ENCODE data around the gene SCAMP3. TPM values are rescaled to one million over a fixed set of nuclear protein-coding genes. Genes with fewer than 3 reads are reported as not detected.
A peak's percentile ranks its signal among the peaks of the same experiment; 100 is the strongest.

Gene SCAMP3
- total and polyA plus RNA-seq, 3 donors from 2014 or later = 63.0 to 80.6 (median 70.9) TPM

GRCh38 chr1:155206891-155207805, 55.0 kb downstream of the SCAMP3 start:
- peak; percentile 86 for DNase-seq
- TF ChIP-seq CTCF (IDR thresholded peaks at IDR 0.05) (peak; percentile 78 to 86 (median 81)), POLR2A (IDR thresholded peaks at IDR 0.05) (no peak)
- peaks cover 22% of the 10 kb centered on the region for H3K4me1 ChIP-seq
- H3K4me3 ChIP-seq = peak overlapping the region in 1 of 2 donors; percentile 80
- peak overlapping the region; percentile 45 to 99 for H3K27ac ChIP-seq
- intact Hi-C loops (cut with DNase I; ENCODE audit: low total_unique reads) = no loop called here
- H3K9me3 ChIP-seq = no peaks in the 10 kb centered on the region
- H3K27me3 ChIP-seq = no peaks in the 10 kb centered on the region
- no peaks in the 10 kb centered on the region for H3K36me3 ChIP-seq (ENCODE audit: low read depth, missing control alignments)
- 13 to 25% methylated on average over 11 to 13 of the region's 13 CpGs for WGBS, 2 donors

Other genes with a start within 250 kb of the SCAMP3 start
- 10 to 100 TPM in 1 of 2 donors, 1 to 10 TPM in 1; 9.9 to 14.4 TPM for gene DCST2, start 228.6 kb downstream of the SCAMP3 start, total RNA-seq
- 20.4 TPM for gene DCST2, start 228.6 kb downstream of the SCAMP3 start, polyA plus RNA-seq (ENCODE audit: insufficient read depth, low read depth, low replicate concordance)
- 1 to 10 TPM; 4.5 to 9.4 TPM for gene DCST1, start 228.5 kb downstream of the SCAMP3 start, total RNA-seq
- 15.2 TPM for gene DCST1, start 228.5 kb downstream of the SCAMP3 start, polyA plus RNA-seq (ENCODE audit: insufficient read depth, low read depth, low replicate concordance)
- gene ADAM15, start 211.0 kb downstream of the SCAMP3 start, total RNA-seq = 10 to 100 TPM; 30.7 to 34.5 TPM
- 42.6 TPM for gene ADAM15, start 211.0 kb downstream of the SCAMP3 start, polyA plus RNA-seq (ENCODE audit: insufficient read depth, low read depth, low replicate concordance)
- gene EFNA4, start 198.6 kb downstream of the SCAMP3 start, total RNA-seq = 1 to 10 TPM; 5.3 to 6.9 TPM
- 6.0 TPM for gene EFNA4, start 198.6 kb downstream of the SCAMP3 start, polyA plus RNA-seq (ENCODE audit: insufficient read depth, low read depth, low replicate concordance)
- gene EFNA3, start 183.5 kb downstream of the SCAMP3 start, total RNA-seq = 1 to 10 TPM; 7.5 to 7.7 TPM
- 9.9 TPM for gene EFNA3, start 183.5 kb downstream of the SCAMP3 start, polyA plus RNA-seq (ENCODE audit: insufficient read depth, low read depth, low replicate concordance)
- 10 to 100 TPM; 13.1 to 14.5 TPM for gene EFNA1, start 134.5 kb downstream of the SCAMP3 start, total RNA-seq
- 13.0 TPM for gene EFNA1, start 134.5 kb downstream of the SCAMP3 start, polyA plus RNA-seq (ENCODE audit: insufficient read depth, low read depth, low replicate concordance)
- gene SLC50A1, start 126.5 kb downstream of the SCAMP3 start, total RNA-seq = 10 to 100 TPM; 25.2 to 30.0 TPM
- 33.7 TPM for gene SLC50A1, start 126.5 kb downstream of the SCAMP3 start, polyA plus RNA-seq (ENCODE audit: insufficient read depth, low read depth, low replicate concordance)
- 100 to 1,000 TPM in 1 of 2 donors, 10 to 100 TPM in 1; 69.9 to 104 TPM for gene DPM3, start 121.8 kb downstream of the SCAMP3 start, total RNA-seq
- 77.7 TPM for gene DPM3, start 121.8 kb downstream of the SCAMP3 start, polyA plus RNA-seq (ENCODE audit: insufficient read depth, low read depth, low replicate concordance)
- gene KRTCAP2, start 89.1 kb downstream of the SCAMP3 start, total RNA-seq = 100 to 1,000 TPM; 242 to 255 TPM
- gene KRTCAP2, start 89.1 kb downstream of the SCAMP3 start, polyA plus RNA-seq (ENCODE audit: insufficient read depth, low read depth, low replicate concordance) = 397 TPM
- 1 to 10 TPM; 3.7 to 3.9 TPM for gene TRIM46, start 88.5 kb downstream of the SCAMP3 start, total RNA-seq
- gene TRIM46, start 88.5 kb downstream of the SCAMP3 start, polyA plus RNA-seq (ENCODE audit: insufficient read depth, low read depth, low replicate concordance) = 4.0 TPM
- 10 to 100 TPM; 37.1 to 68.1 TPM for gene THBS3, start 54.5 kb downstream of the SCAMP3 start, total RNA-seq
- gene THBS3, start 54.5 kb downstream of the SCAMP3 start, polyA plus RNA-seq (ENCODE audit: insufficient read depth, low read depth, low replicate concordance) = 82.9 TPM
- 100 to 1,000 TPM in 1 of 2 donors, 10 to 100 TPM in 1; 77.1 to 118 TPM for gene MTX1, start 53.7 kb downstream of the SCAMP3 start, total RNA-seq
- 161 TPM for gene MTX1, start 53.7 kb downstream of the SCAMP3 start, polyA plus RNA-seq (ENCODE audit: insufficient read depth, low read depth, low replicate concordance)
- 10 to 100 TPM; 14.3 to 15.8 TPM for gene ENTREP3, start 6.9 kb downstream of the SCAMP3 start, total RNA-seq
- gene ENTREP3, start 6.9 kb downstream of the SCAMP3 start, polyA plus RNA-seq (ENCODE audit: insufficient read depth, low read depth, low replicate concordance) = 27.9 TPM
- gene CLK2, start 11.1 kb upstream of the SCAMP3 start, total RNA-seq = 10 to 100 TPM; 52.8 to 54.1 TPM
- 37.0 TPM for gene CLK2, start 11.1 kb upstream of the SCAMP3 start, polyA plus RNA-seq (ENCODE audit: insufficient read depth, low read depth, low replicate concordance)
- gene HCN3, start 15.1 kb upstream of the SCAMP3 start, total RNA-seq = 1 to 10 TPM; 3.5 to 3.8 TPM
- 2.2 TPM for gene HCN3, start 15.1 kb upstream of the SCAMP3 start, polyA plus RNA-seq (ENCODE audit: insufficient read depth, low read depth, low replicate concordance)
- gene PKLR, start 39.1 kb upstream of the SCAMP3 start, total RNA-seq = under 1 TPM; 0.25 to 0.87 TPM
- gene PKLR, start 39.1 kb upstream of the SCAMP3 start, polyA plus RNA-seq (ENCODE audit: insufficient read depth, low read depth, low replicate concordance) = 2.0 TPM
- 10 to 100 TPM; 51.6 to 81.6 TPM for gene FDPS, start 46.5 kb upstream of the SCAMP3 start, total RNA-seq
- 127 TPM for gene FDPS, start 46.5 kb upstream of the SCAMP3 start, polyA plus RNA-seq (ENCODE audit: insufficient read depth, low read depth, low replicate concordance)
- 10 to 100 TPM; 13.9 to 14.9 TPM for gene RUSC1, start 58.5 kb upstream of the SCAMP3 start, total RNA-seq
- 10.8 TPM for gene RUSC1, start 58.5 kb upstream of the SCAMP3 start, polyA plus RNA-seq (ENCODE audit: insufficient read depth, low read depth, low replicate concordance)